ENCODE data around the gene SLC30A10.
"Not testable (repeated sequence)": the region's sequence is repeated elsewhere in the genome, so short reads cannot be mapped to it uniquely, and the experiment has no call there.

Gene SLC30A10

GRCh38 chr1:219928791-219929118, 398 bp upstream of the SLC30A10 start:
- no peak for DNase-seq (ENCODE audit: low read depth in 1 of 2, low spot score in 1 of 2)

GRCh38 chr1:219927298-219927955, 930 bp downstream of the SLC30A10 start:
- no peak for DNase-seq (ENCODE audit: low read depth in 1 of 2, low spot score in 1 of 2)

GRCh38 chr1:219926363-219926998, 1.9 kb downstream of the SLC30A10 start:
- no peak for DNase-seq (ENCODE audit: low read depth in 1 of 2, low spot score in 1 of 2)

- no peak for DNase-seq (ENCODE audit: low read depth in 1 of 2, low spot score in 1 of 2)
Measured at GRCh38 chr1:219924342-219924741, 4.0 kb downstream of the SLC30A10 start.

GRCh38 chr1:219917851-219918466, 10.4 kb downstream of the SLC30A10 start:
- no peak for DNase-seq (ENCODE audit: low read depth in 1 of 2, low spot score in 1 of 2)

- DNase-seq (ENCODE audit: low read depth in 1 of 2, low spot score in 1 of 2), result no peak
Measured at GRCh38 chr1:219917281-219917680, 11.1 kb downstream of the SLC30A10 start.

GRCh38 chr1:219916257-219916656, 12.1 kb downstream of the SLC30A10 start:
- DNase-seq (ENCODE audit: low read depth in 1 of 2, low spot score in 1 of 2), result no peak

GRCh38 chr1:219913005-219913770, 15.2 kb downstream of the SLC30A10 start:
- no peak for DNase-seq (ENCODE audit: low read depth in 1 of 2, low spot score in 1 of 2)

- no peak for DNase-seq (ENCODE audit: low read depth in 1 of 2, low spot score in 1 of 2)
Measured at GRCh38 chr1:219910716-219911115, 17.6 kb downstream of the SLC30A10 start.

- no peak for DNase-seq (ENCODE audit: low read depth in 1 of 2, low spot score in 1 of 2)
Measured at GRCh38 chr1:219909476-219909875, 18.9 kb downstream of the SLC30A10 start.

GRCh38 chr1:219908170-219908569, 20.2 kb downstream of the SLC30A10 start:
- no peak for DNase-seq (ENCODE audit: low read depth in 1 of 2, low spot score in 1 of 2)

- DNase-seq (ENCODE audit: low read depth in 1 of 2, low spot score in 1 of 2), result no peak
Measured at GRCh38 chr1:219907772-219908070, 20.6 kb downstream of the SLC30A10 start.

- DNase-seq (ENCODE audit: low read depth in 1 of 2, low spot score in 1 of 2), result no peak
Measured at GRCh38 chr1:219906924-219907771, 21.2 kb downstream of the SLC30A10 start.

- DNase-seq (ENCODE audit: low read depth in 1 of 2, low spot score in 1 of 2), result not testable (repeated sequence)
Measured at GRCh38 chr1:219906565-219906923, 21.8 kb downstream of the SLC30A10 start.

GRCh38 chr1:219905524-219905923, 22.8 kb downstream of the SLC30A10 start:
- no peak for DNase-seq (ENCODE audit: low read depth in 1 of 2, low spot score in 1 of 2)

- no peak for DNase-seq (ENCODE audit: low read depth in 1 of 2, low spot score in 1 of 2)
Measured at GRCh38 chr1:219904934-219905333, 23.4 kb downstream of the SLC30A10 start.

- DNase-seq (ENCODE audit: low read depth in 1 of 2, low spot score in 1 of 2), result no peak
Measured at GRCh38 chr1:219903353-219903871, 24.9 kb downstream of the SLC30A10 start.

- DNase-seq (ENCODE audit: low read depth in 1 of 2, low spot score in 1 of 2), result no peak
Measured at GRCh38 chr1:219902951-219903350, 25.4 kb downstream of the SLC30A10 start.

- DNase-seq (ENCODE audit: low read depth in 1 of 2, low spot score in 1 of 2), result no peak
Measured at GRCh38 chr1:219900882-219901281, 27.5 kb downstream of the SLC30A10 start.

GRCh38 chr1:219900201-219900600, 28.2 kb downstream of the SLC30A10 start:
- DNase-seq (ENCODE audit: low read depth in 1 of 2, low spot score in 1 of 2), result no peak

GRCh38 chr1:219898375-219898774, 30.0 kb downstream of the SLC30A10 start:
- no peak for DNase-seq (ENCODE audit: low read depth in 1 of 2, low spot score in 1 of 2)

Data from activated T-helper 1 cell treated with anti-CD3 and anti-CD28 coated beads, Interleukin-2, amount 50 U/mL, for 16 hours (primary cell).